Fibroblast of skin of scalp (primary cell): ENCODE data around the gene JCAD.
"Not testable (repeated sequence)": the region's sequence is repeated elsewhere in the genome, so short reads cannot be mapped to it uniquely, and the experiment has no call there.

Experiments
- DNase-seq: peaks from one replicate; pipeline ENCODE4 v3.0.0-alpha.2; 2013

Gene JCAD

GRCh38 chr10:29980084-29980483 lies 79.3 kb downstream of the JCAD start:
- DNase-seq, result no peak

- not testable (repeated sequence) for DNase-seq
These were observed 80.0 kb downstream of the JCAD start for GRCh38 chr10:29979421-29979779.

- DNase-seq, result no peak
These were observed 82.2 kb downstream of the JCAD start for GRCh38 chr10:29977171-29977570.

GRCh38 chr10:29976134-29976533 lies 83.3 kb downstream of the JCAD start:
- no peak for DNase-seq

- DNase-seq, result no peak
These were observed 84.6 kb downstream of the JCAD start for GRCh38 chr10:29974773-29975172.

- no peak for DNase-seq
These were observed 85.5 kb downstream of the JCAD start for GRCh38 chr10:29973921-29974320.

- DNase-seq, result no peak
These were observed 88.8 kb downstream of the JCAD start for GRCh38 chr10:29970576-29970975.

GRCh38 chr10:29970012-29970396 lies 89.4 kb downstream of the JCAD start:
- no peak for DNase-seq

- no peak for DNase-seq
These were observed 90.0 kb downstream of the JCAD start for GRCh38 chr10:29969255-29970011.

GRCh38 chr10:29968585-29968984 lies 90.8 kb downstream of the JCAD start:
- no peak for DNase-seq

GRCh38 chr10:29966269-29966668 lies 93.1 kb downstream of the JCAD start:
- DNase-seq, result no peak
